IMR-90 (cell line): ENCODE measurements around the gene YBEY. TPM values are rescaled to one million over a fixed set of nuclear protein-coding genes. Genes with fewer than 3 reads are reported as not detected.

Source experiments
- ATAC-seq: fragments of 200-7000 bp; cut with Tn5 transposase; 2 replicates; pipeline ENCODE4 v1.9.1; 2020; ENCODE audit warnings: low read depth, mild to moderate bottlenecking, moderate library complexity
- BruUV-seq: library from RNA; stranded (reverse); fragments of 400-500 nt; replicated peaks from 2 replicates; lab custom pipeline; 2021; lab: Mats Ljungman, UMichigan
- CTCF ChIA-PET: fragments of 300-600 bp; formaldehyde crosslinking; extraction: SDS; loops from one replicate; lab custom pipeline; 2021; ENCODE audit warnings: antibody characterized with exemption; lab: Yijun Ruan, JAX
- POLR2A ChIA-PET: fragments of 300-600 bp; sonication (Branson Sonifier 250); formaldehyde crosslinking; loops from one replicate; lab custom pipeline; 2022; ENCODE audit warnings: antibody characterized with exemption; ENCODE audit not compliant: unreplicated experiment; lab: Charles Lee
- DNase-seq: peaks from one replicate; pipeline ENCODE4 v3.0.0; 2013
- H2AFZ ChIP-seq: replicated peaks from 2 replicates; pipeline ENCODE3; 2013; ENCODE audit warnings: low read length, mild to moderate bottlenecking; ENCODE audit not compliant: poor library complexity
- H2AK5ac ChIP-seq: 2 replicates; pipeline ENCODE4 v1.6.1; 2013; ENCODE audit warnings: low read depth, low read length, inconsistent platforms
- H2AK9ac ChIP-seq: replicated peaks from 2 replicates; pipeline ENCODE3; 2013; ENCODE audit warnings: mild to moderate bottlenecking, low read depth, low read length, moderate library complexity; ENCODE audit not compliant: poor library complexity
- H2BK120ac ChIP-seq: 2 replicates; pipeline ENCODE4 v1.6.1; 2013; ENCODE audit warnings: low read depth, low read length, inconsistent platforms
- H2BK15ac ChIP-seq: 3 replicates; pipeline ENCODE4 v1.6.1; 2013; ENCODE audit warnings: low read depth, low read length, inconsistent platforms
- H2BK20ac ChIP-seq: 2 replicates; pipeline ENCODE4 v1.6.1; 2013; ENCODE audit warnings: low read depth, mild to moderate bottlenecking, inconsistent platforms, low read length, moderate library complexity
- H2BK5ac ChIP-seq: 2 replicates; pipeline ENCODE4 v1.6.1; 2013; ENCODE audit warnings: mild to moderate bottlenecking, low read depth, low read length, inconsistent platforms; ENCODE audit not compliant: poor library complexity, severe bottlenecking
- H3K14ac ChIP-seq: replicated peaks from 2 replicates; pipeline ENCODE4 v1.6.1; 2013; ENCODE audit warnings: low read depth, low read length, inconsistent platforms
- H3K18ac ChIP-seq: 2 replicates; pipeline ENCODE4 v1.6.1; 2013; ENCODE audit warnings: low read depth, low read length, control low read depth
- H3K23ac ChIP-seq: 2 replicates; pipeline ENCODE4 v1.6.1; 2013; ENCODE audit warnings: low read depth, low read length, inconsistent platforms
- H3K27ac ChIP-seq: 2 replicates; pipeline ENCODE4 v1.5.1; 2013; ENCODE audit warnings: mild to moderate bottlenecking, control low read depth, low read length; ENCODE audit not compliant: insufficient read depth
- H3K27me3 ChIP-seq: 2 replicates; pipeline ENCODE4 v1.6.1; 2013; ENCODE audit warnings: low read length; ENCODE audit not compliant: control insufficient read depth, insufficient read depth
- H3K36me3 ChIP-seq: 2 replicates; pipeline ENCODE4 v1.6.1; 2013; ENCODE audit warnings: low read length, mixed read lengths; ENCODE audit not compliant: control insufficient read depth, insufficient read depth
- H3K4ac ChIP-seq: 2 replicates; pipeline ENCODE4 v1.6.1; 2013; ENCODE audit warnings: low read depth, low read length, inconsistent platforms
- H3K4me1 ChIP-seq: 2 replicates; pipeline ENCODE4 v1.6.1; 2013; ENCODE audit warnings: low read length, mixed read lengths; ENCODE audit not compliant: control insufficient read depth, insufficient read depth
- H3K4me2 ChIP-seq: 2 replicates; pipeline ENCODE4 v1.6.1; 2013; ENCODE audit warnings: low read depth, mild to moderate bottlenecking, control low read depth, low read length, moderate library complexity
- H3K4me3 ChIP-seq: 2 replicates; pipeline ENCODE4 v1.5.1; 2013; ENCODE audit warnings: low read depth, mild to moderate bottlenecking, control low read depth, low read length, moderate library complexity; ENCODE audit not compliant: insufficient read depth
- H3K56ac ChIP-seq: 2 replicates; pipeline ENCODE4 v1.6.1; 2013; ENCODE audit warnings: low read length, inconsistent platforms; ENCODE audit not compliant: insufficient read depth; ENCODE audit errors: extremely low read depth
- H3K79me1 ChIP-seq, 2 experiments: 2 replicates each; pipeline ENCODE4 v1.6.1; 2013; ENCODE audit warnings: low read length in 2 of 2, inconsistent platforms in 1 of 2, low read depth in 1 of 2
- H3K9ac ChIP-seq: 2 replicates; pipeline ENCODE4 v1.6.1; 2013; ENCODE audit warnings: low read depth, low read length, control low read depth
- H3K9me1 ChIP-seq: 2 replicates; pipeline ENCODE4 v1.6.1; 2013; ENCODE audit warnings: low read length, inconsistent platforms; ENCODE audit not compliant: insufficient read depth
- H3K9me3 ChIP-seq: 2 replicates; pipeline ENCODE4 v1.6.1; 2013; ENCODE audit warnings: low read length; ENCODE audit not compliant: control insufficient read depth, insufficient read depth
- H4K20me1 ChIP-seq: 2 replicates; pipeline ENCODE4 v1.6.1; 2013; ENCODE audit warnings: low read length, inconsistent platforms; ENCODE audit not compliant: insufficient read depth
- H4K5ac ChIP-seq: 2 replicates; pipeline ENCODE4 v1.6.1; 2013; ENCODE audit warnings: mild to moderate bottlenecking, low read depth, low read length, control low read depth
- H4K8ac ChIP-seq, 2 experiments: 2 replicates each; pipeline ENCODE4 v1.6.1; 2013; ENCODE audit warnings: low read depth in 2 of 2, low read length in 2 of 2, control low read depth in 1 of 2, inconsistent platforms in 1 of 2
- H4K91ac ChIP-seq: 2 replicates; pipeline ENCODE4 v1.6.1; 2013; ENCODE audit warnings: low read depth, low read length, inconsistent platforms; ENCODE audit not compliant: insufficient read depth
- BHLHE40 ChIP-seq: fragments of 150-350 bp; IDR thresholded peaks from 2 replicates; pipeline ENCODE4 v1.6.1; 2016; ENCODE audit warnings: mild to moderate bottlenecking, low read depth, low read length
- MAZ ChIP-seq: IDR thresholded peaks from 2 replicates; pipeline ENCODE4 v1.6.1; 2012; ENCODE audit warnings: low read depth, mild to moderate bottlenecking, low read length, improper control_type of control experiment, moderate library complexity, borderline replicate concordance
- RFX5 ChIP-seq: IDR thresholded peaks from 2 replicates; pipeline ENCODE4 v1.8.0; 2012; ENCODE audit warnings: low read depth, mild to moderate bottlenecking, low read length, moderate library complexity
- WGBS, 2 experiments: methylation state at CpG; one replicate each; pipeline versions ENCODE4 v1.1.5 to v1.1.7; 2013; ENCODE audit warnings: missing lambda C conversion rate in 2 of 2; ENCODE audit not compliant: insufficient read length in 1 of 2; ENCODE audit errors: extremely low coverage in 2 of 2; 5-methylcytosine and 5-hydroxymethylcytosine counted together
- dilution Hi-C: fragments of 300-500 bp; cut with HindIII; formaldehyde crosslinking; loops from one replicate; pipeline ENCODE4 v1.14.3; 2018; ENCODE audit warnings: low sequenced_read_pairs; ENCODE audit not compliant: unreplicated experiment
- in situ Hi-C: fragments of 300-500 bp; cut with MboI; formaldehyde crosslinking; loops from 3 replicates; pipeline ENCODE4 v1.14.3; 2019; ENCODE audit warnings: low sequenced_read_pairs, inconsistent platforms, mixed read lengths
- intact Hi-C: fragments of 100-400 bp; cut with micrococcal nuclease; formaldehyde crosslinking; loops from 2 replicates; pipeline ENCODE4 v1.10.0; 2022
- polyA plus RNA-seq, 3 experiments: library from polyadenylated mRNA; depleted of rRNA; stranded (reverse); fragments of >200 nt; gene quantifications; 2 replicates each; pipeline ENCODE4 v1.2.3, GENCODE V29; 2012; ENCODE audit warnings: low replicate concordance in 1 of 3
- total RNA-seq: library from RNA; depleted of rRNA; stranded (reverse); fragments of >200 nt; gene quantifications from 2 replicates; pipeline ENCODE4 v1.2.3, GENCODE V29; 2012

YBEY gene
- total and polyA plus RNA-seq, 2 of the 4 experiments (the other 2 are of a cell fraction): 5.9 to 26.2 TPM

- H2BK120ac ChIP-seq: no peak overlapping the region
- H4K20me1 ChIP-seq: peaks cover 6% of the 10 kb centered on the region
- H2AK5ac ChIP-seq: no peak overlapping the region
- no peak overlapping the region for H2AK9ac ChIP-seq
- TF ChIP-seq RFX5 (no peak), MAZ (no peak), BHLHE40 (no peak)
- H3K4me3 ChIP-seq: no peak overlapping the region
- H2BK5ac ChIP-seq: no peak overlapping the region
- H3K14ac ChIP-seq: no peak overlapping the region
- H3K9ac ChIP-seq: no peak overlapping the region
- H3K56ac ChIP-seq: no peak overlapping the region
- no peak overlapping the region for H3K4ac ChIP-seq
- no peak overlapping the region for H3K4me2 ChIP-seq
- WGBS, 2 experiments: no CpG with 5 or more reads among the region's 1 CpG
- no peak overlapping the region for H2BK20ac ChIP-seq
- in situ Hi-C loops (no loop called here), dilution Hi-C loops (no loop called here), intact Hi-C loops (no loop called here)
- H2AFZ ChIP-seq: no peak overlapping the region
- no peak overlapping the region for H2BK15ac ChIP-seq
- ATAC-seq: no peak
- no peak overlapping the region for H4K8ac ChIP-seq
- H3K18ac ChIP-seq: no peak overlapping the region
- CTCF ChIA-PET: no interaction called here
- peaks cover 16% of the 10 kb centered on the region for H3K9me1 ChIP-seq
- H3K23ac ChIP-seq: no peak overlapping the region
- no peak overlapping the region for H4K91ac ChIP-seq
- H4K5ac ChIP-seq: no peak overlapping the region
- no peak overlapping the region for H3K27ac ChIP-seq
- no peaks in the 10 kb centered on the region for H3K9me3 ChIP-seq
- POLR2A ChIA-PET: no interaction called here
- H3K27me3 ChIP-seq: no peaks in the 10 kb centered on the region
- DNase-seq: no peak
- no TSS peak for BruUV-seq
- peaks cover 8 to 26% of the 10 kb centered on the region in 2 experiments for H3K79me1 ChIP-seq
- H3K4me1 ChIP-seq: no peaks in the 10 kb centered on the region
- peaks cover 71% of the 10 kb centered on the region for H3K36me3 ChIP-seq
Observed at GRCh38 chr21:46248422-46248782, 37.7 kb upstream of the YBEY start.
